ENCODE results near the gene CDH12.
"Not testable (repeated sequence)": the region's sequence is repeated elsewhere in the genome, so short reads cannot be mapped to it uniquely, and the experiment has no call there.

The CDH12 gene

GRCh38 chr5:22663134-22663533 lies 190.0 kb downstream of the CDH12 start:
- intact Hi-C loops (cut with DNase I) = no loop called here

DNA sequence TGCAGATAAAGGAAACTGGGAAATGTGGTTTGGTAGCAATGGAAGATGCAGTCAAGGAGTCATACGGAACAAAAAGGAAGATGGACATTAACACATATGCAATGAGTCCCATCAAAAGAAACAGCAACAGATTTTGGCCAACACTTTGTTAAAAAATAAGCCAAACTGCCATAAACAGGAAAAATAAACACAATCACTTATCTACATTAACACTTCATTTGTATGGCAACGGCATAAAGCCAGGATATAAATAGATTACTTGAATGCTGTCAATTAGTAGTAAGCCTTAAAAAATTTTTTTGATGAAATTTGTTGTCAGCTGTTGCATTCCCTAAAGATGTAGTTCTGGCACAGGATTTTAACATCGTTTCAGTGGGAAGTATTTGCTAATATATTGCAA lies 190.8 kb downstream of the CDH12 start:
- no peak for DNase-seq
- intact Hi-C loops (cut with DNase I) = no loop called here

More at GRCh38 chr5:22663134-22663533, 190.0 kb downstream of the CDH12 start:
- no peak for DNase-seq

GRCh38 chr5:22651355-22651754 lies 201.8 kb downstream of the CDH12 start:
- no peak for DNase-seq
- intact Hi-C loops (cut with DNase I) = no loop called here

DNA sequence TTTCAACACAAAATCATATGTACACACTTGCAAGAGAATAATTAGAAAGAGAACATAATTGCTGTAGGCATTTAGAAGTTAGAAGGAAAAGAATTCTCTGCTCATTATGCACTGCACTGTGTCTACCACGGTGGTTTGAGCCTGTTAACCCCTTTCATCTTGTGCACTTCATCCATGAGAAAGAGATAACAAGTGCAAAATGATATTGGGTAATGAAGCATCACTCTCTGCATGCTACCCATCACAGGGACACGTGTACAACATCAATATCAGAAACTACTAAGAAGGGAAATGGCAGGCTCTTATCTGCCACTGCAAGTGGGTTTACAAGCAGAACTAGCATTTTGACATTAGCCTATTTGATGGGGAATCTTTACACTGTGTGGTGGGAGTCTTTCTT lies 202.6 kb downstream of the CDH12 start:
- intact Hi-C loops (cut with DNase I) = no loop called here
- DNase-seq = no peak

GRCh38 chr5:22649074-22649473 lies 204.1 kb downstream of the CDH12 start:
- intact Hi-C loops (cut with DNase I) = no loop called here
- no peak for DNase-seq

DNA sequence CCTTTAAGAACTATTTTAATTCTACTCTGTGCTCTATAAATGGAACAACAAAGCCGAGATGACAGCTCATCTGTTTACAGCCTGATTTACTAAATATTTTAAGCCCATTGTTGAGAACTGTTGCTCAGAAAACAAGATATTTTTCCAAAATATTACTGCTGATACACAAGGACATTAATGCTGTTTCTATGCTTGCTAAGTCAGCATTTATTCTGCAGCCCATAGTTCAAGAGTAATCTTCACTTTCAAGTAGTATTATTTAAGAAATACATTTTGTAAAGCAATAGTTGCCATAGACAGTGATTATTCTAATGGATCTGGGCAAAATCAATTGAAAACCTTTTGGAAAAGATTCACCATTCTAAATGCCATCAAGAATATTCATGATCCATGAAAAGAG lies 208.3 kb downstream of the CDH12 start:
- DNase-seq = no peak
- intact Hi-C loops (cut with DNase I) = no loop called here

GRCh38 chr5:22643356-22643755 lies 209.8 kb downstream of the CDH12 start:
- no peak for DNase-seq
- intact Hi-C loops (cut with DNase I) = no loop called here

- intact Hi-C loops (cut with DNase I) = no loop called here
- no peak for DNase-seq
Measured at GRCh38 chr5:22631683-22632082, 221.5 kb downstream of the CDH12 start.

DNA sequence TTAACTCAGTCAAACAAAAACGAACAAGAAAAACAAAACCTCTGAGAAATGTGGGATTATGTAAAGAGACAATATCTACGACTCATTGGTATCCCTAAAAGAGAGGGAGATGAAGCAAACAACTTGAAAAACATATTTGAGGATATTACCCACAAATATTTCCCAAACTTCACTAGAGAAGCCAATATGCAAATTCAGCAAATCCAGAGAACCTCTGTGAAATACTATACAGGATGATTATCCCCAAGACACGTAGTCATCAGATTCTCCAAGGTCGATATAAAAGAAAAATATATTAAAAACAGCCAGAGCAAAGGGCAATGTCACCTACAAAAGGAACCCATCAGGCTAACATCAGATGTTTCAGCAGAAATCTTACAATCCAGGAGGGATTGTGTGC lies 226.1 kb downstream of the CDH12 start:
- DNase-seq = no peak
- intact Hi-C loops (cut with DNase I) = no loop called here

- intact Hi-C loops (cut with DNase I) = no loop called here
- no peak for DNase-seq
Measured at GRCh38 chr5:22625451-22625850, 227.7 kb downstream of the CDH12 start.

GRCh38 chr5:22621084-22621483 lies 232.1 kb downstream of the CDH12 start:
- no peak for DNase-seq
- intact Hi-C loops (cut with DNase I) = no loop called here

DNA sequence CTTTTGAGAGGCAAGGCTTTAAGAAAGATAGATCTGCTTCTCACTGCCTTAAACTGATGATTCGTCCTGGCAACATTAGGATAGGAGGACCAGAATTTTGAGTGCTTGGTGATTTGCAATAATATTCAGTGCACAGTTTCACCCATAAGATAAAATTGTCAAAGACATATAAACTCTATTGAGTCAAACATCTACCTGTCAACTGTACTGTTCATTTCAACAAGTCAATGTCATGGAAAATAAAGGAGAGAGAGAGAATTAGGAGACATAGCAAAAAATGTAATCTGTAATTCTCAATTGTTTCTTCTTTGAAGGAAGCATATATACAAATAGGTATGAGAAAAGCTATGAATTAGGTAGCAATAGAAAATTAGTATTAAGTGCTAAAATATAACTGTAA lies 237.2 kb downstream of the CDH12 start:
- intact Hi-C loops (cut with DNase I) = no loop called here
- DNase-seq = no peak

GRCh38 chr5:22614486-22615094 lies 238.6 kb downstream of the CDH12 start:
- intact Hi-C loops (cut with DNase I) = no loop called here
- DNase-seq = no peak

- intact Hi-C loops (cut with DNase I) = no loop called here
- DNase-seq = no peak
Measured at GRCh38 chr5:22612928-22613327, 240.2 kb downstream of the CDH12 start.

DNA sequence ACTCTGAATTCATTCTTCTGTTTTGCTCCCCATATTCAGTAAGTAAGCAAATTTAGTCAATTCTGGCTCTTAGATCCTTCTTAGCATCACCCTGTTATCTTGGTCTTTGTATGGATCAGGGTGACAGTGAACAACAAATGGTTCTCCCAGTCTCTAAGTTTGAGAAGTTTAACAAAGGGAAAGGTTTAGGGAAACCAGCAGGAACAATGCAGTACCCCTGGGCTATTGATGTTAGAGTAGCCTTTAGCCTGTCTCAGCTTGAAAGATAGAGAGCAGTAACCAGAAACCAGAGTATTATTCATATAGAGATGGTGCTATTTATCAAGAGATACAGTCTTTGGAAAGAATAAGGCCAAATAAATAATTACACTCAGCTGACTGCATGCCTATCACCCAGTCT lies 241.8 kb downstream of the CDH12 start:
- no peak for DNase-seq
- intact Hi-C loops (cut with DNase I) = no loop called here

GRCh38 chr5:22607498-22607897 lies 245.6 kb downstream of the CDH12 start:
- intact Hi-C loops (cut with DNase I); DNase-seq: not testable (repeated sequence)

DNA sequence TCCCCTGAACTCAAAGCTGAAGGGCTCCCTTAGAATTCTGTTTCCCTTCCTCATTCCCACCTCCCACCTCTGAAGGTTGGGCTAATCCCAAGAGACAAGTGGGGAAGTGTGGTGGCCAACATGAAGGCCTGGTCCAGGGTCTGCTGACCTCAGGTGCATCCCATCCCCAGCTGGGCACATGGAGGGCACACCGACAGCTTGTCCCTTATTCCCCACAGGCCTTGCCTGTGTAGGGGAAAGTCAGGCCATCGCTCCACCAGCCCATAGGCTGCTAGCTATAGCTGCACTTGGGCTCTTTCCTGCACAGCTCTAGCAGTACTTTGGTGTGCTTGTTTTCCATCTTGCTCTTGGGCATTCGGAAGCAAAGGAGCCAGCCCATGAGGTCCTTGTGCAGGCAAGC lies 247.7 kb downstream of the CDH12 start:
- intact Hi-C loops (cut with DNase I) = no loop called here

DNA sequence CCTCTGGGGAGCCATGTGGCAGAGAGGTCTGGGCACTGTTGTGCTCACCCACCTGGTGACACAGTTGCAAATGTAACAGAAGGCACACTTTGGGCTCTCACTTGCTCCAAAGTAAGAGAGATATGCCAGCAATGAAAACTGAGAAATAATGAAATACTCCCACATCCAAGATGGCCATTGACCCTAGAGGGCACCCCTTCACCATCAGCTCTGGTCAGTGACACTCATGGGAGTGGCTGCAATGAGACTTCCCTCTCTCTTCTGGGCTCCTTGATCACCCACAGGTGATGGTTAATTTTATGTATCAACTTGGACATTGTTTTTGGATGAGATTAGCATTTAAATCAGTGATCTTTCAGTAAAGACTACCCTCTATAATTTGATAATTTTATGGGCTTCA lies 248.4 kb downstream of the CDH12 start:
- DNase-seq = no peak
- intact Hi-C loops (cut with DNase I) = no loop called here

More for the DNA sequence above, 247.7 kb downstream of the CDH12 start:
- peak in 1 of 10 donors; percentile 58 for DNase-seq

- DNase-seq = no peak
- intact Hi-C loops (cut with DNase I) = no loop called here
Measured at GRCh38 chr5:22598796-22599195, 254.3 kb downstream of the CDH12 start.

DNA sequence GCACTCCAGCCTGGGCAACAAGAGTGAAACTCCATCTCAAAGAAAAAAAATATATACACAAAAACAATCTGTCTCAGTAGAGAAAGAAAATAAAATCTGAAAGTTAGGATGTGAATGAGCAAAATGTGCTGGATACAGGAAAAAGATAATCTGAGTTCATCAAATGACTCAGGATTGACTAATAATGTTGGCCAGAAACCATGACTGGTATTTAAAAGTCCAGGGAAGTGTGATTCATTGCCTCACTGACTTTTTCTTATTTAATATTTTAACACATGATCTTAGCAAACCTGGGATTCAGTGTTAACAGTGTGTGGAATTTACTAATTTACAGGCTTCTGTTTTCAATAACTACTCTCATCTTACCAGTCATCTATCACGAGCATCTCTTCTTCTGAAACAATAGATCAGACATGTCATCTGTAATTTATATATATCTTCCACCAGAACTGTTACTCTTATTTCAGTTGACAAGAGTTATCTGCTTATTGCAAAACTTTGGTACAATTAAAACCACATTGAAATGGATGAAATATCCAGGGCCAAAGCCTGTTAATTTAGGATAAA lies 256.7 kb downstream of the CDH12 start:
- intact Hi-C loops (cut with DNase I) = no loop called here
- DNase-seq = no peak

DNA sequence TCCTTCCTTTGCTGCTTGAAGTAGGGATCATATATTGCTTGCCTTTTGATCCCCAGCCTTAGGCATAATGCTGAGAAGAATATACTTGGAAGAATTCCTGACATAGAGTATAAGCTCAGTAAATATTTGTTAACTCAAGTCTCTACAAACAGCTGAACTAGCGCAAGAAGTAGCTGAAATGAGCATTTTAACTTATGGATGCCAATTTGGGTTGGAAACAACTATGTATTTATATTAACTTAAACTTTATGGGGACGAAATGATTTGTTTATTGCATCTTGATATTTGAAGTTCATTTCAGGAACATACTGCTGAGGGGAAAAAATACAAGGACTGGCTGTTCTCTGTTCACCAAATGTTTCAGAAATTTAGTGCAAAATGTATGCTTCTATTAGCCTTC lies 258.7 kb downstream of the CDH12 start:
- no peak for DNase-seq
- intact Hi-C loops (cut with DNase I) = no loop called here

DNA sequence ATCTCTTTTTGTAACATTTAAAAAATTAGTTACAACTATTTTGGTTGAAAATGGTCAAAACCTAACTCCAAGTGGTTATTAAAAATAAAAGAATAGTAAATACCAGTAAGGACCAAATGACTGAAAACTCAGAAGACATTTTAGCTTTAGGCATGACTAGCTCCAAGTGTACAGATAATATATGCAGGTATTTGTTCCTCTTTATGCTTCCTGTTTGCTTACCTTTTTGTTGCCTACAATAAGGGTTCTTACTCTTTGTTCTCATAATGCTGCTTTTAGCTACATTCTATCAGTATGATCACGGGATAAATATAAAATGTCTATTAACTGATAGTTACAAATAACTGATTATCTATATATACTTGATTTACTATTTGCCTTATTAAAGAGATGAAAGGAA lies 259.6 kb downstream of the CDH12 start:
- no peak for DNase-seq
- intact Hi-C loops (cut with DNase I) = no loop called here

DNA sequence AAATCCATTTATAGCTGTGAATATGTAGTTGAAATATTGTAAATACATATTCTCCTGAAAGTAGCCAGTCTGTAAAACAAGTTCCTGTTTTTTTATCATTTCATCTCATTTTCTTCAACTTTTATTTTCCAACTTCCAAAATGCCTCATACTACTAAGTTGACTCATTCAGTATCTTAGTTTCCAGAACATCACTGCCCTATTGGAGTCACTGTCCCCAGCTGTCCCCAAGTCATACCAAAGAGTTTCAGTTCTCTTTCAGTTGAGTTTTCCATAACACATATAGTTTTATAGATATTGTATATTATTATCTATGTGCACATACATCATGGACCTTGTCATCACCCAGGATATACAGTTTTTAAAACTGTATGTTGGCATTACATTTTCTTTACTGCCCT lies 261.7 kb downstream of the CDH12 start:
- intact Hi-C loops (cut with DNase I) = no loop called here

More for the DNA sequence above, 261.7 kb downstream of the CDH12 start:
- no peak for DNase-seq
